Measurements from ENCODE around the gene RASGRP1.
A peak's percentile ranks its signal among the peaks of the same experiment; 100 is the strongest.

Gene RASGRP1

GRCh38 chr15:38440353-38441129 is 124.1 kb downstream of the RASGRP1 start:
- Histone ChIP-seq H3K79me2 (ENCODE audit: low read length) (no peaks in the 10 kb centered on the region), H3K4me2 (ENCODE audit: low read length) (peak overlapping the region; percentile 53), H3K4me1 (ENCODE audit: low read length) (peaks cover 12% of the 10 kb centered on the region), H3K27ac (ENCODE audit: low read length) (no peak overlapping the region), H3K9ac (ENCODE audit: low read length) (no peak overlapping the region), H3K9me3 (ENCODE audit: insufficient read depth, low read length) (peaks cover 9% of the 10 kb centered on the region; the same call in 1 of the 2 replicates), H2AFZ (ENCODE audit: low read depth, low read length) (peak overlapping the region; percentile 68), H4K20me1 (ENCODE audit: insufficient read depth, low read length) (no peaks in the 10 kb centered on the region), H3K27me3 (ENCODE audit: low read depth, low read length) (peaks cover 5% of the 10 kb centered on the region; the same call in 1 of the 2 replicates), H3K4me3 (ENCODE audit: low read length) (peak overlapping the region; percentile 41), H3K36me3 (replicated peaks; ENCODE audit: low read depth, low read length) (no peaks in the 10 kb centered on the region)
- TF ChIP-seq EZH2phosphoT487 (IDR thresholded peaks at IDR 0.05; ENCODE audit: low read depth) = no peak
- peak; percentile 93 for TF ChIP-seq CTCF (IDR thresholded peaks at IDR 0.05; ENCODE audit: low read depth, low read length)

All from OCI-LY3 (cell line).